DMS 273 (cell line): ENCODE measurements around the gene IPO4.
A peak's percentile ranks its signal among the peaks of the same experiment; 100 is the strongest.

Experiments
- DNase-seq: peaks from one replicate; lab custom pipeline; 2025; ENCODE audit not compliant: unreplicated experiment; lab: John Stamatoyannopoulos, UW

Gene IPO4

DNA sequence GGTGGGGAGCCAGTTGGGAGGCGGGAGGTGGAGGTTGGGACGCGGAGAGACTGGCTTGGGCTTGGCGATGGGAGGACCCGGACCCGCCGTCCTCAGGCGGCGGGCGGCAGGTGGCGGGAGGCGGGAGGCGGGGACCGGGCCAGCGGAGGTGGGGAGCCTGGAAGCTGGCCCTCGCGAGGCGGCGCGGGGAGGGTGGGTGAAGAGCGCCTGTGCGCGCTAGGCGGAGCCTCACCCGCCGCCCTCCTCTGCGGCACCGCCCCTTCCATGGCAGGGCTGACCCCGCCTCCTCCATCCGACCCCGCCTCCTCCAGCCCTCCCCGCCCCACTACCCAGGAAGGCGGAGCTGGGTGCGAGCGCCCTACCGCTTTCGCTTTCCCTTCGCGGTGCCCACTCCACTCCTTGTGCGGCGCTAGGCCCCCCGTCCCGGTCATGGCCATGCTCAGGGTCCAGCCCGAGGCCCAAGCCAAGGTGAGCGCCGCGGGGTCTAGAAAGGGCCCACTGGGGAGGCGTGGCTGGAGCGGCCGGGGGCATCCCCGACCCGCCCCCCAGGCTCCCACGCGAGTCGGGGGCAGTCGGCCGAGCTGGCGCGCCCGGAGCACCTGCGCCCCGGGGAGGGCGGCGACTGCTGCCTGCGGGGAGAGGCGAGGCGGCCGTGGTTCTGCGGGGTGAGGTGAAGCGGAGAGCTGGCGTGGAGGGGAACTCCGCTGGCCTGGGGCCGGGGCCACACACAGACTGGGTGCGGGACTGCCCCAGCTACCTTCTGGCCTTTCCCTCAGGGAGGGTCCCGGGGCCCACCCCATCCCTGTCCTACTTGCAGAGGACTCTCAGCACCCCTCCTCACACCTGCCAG, 52.6 kb downstream of the IPO4 start, which contains the start of gene PSME1:
Gene PSME1 (plus strand): TSS at position 361 of the 850 bp plus-strand sequence. CDS start 69 bp downstream, at position 430.
- DNase-seq, result peak; percentile 97

DNA sequence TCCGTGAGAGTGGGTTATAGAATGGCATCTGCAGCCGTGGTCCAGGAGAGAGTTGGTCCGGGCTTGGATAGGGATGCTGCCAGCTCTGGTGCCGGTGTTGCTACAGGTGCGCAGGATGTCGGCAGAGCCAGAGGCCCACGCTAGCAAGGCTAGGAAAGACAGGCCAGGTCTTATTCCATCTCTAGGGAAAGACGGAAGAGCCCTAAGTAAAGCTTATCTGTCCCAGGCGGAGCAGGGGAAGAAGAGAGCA, 53.1 kb downstream of the IPO4 start:
- DNase-seq, result no peak

DNA sequence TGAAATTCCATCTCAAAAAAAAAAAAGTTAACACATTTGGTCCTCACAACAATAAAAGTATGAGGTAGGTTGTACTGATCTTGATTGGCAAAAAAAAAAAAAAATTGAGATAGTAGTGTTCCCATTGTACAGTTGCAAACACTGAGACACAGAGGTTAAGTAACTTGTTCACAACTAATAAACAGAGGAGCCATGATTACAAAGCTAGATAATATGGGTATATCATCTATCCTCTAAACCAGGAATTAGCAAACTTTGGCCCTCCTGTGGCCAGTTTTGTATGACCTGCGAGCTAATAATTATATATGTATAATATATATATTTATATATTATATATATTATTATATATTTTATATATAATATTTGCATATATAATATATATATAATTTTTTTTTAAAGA, 54.9 kb downstream of the IPO4 start:
- no peak for DNase-seq

DNA sequence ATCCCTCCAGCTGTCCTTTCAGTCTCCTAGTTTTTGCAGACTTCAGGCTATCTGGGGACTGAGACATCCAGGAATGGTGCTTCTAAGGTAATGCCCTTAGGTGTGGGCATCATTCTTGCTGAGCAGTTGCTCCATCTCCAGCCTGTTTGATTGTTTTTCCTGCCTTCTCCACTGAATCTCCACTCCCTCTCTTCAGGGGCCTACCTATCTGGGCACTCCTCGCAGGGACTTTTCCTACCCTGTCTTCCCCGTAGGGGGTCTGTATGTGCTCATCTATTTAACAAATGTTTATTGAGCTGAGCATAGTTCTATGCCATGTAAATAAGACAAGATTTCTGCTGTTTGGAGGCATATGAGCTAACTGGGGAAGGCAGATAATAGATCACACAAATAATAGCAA, 55.6 kb downstream of the IPO4 start:
- DNase-seq, result no peak

DNA sequence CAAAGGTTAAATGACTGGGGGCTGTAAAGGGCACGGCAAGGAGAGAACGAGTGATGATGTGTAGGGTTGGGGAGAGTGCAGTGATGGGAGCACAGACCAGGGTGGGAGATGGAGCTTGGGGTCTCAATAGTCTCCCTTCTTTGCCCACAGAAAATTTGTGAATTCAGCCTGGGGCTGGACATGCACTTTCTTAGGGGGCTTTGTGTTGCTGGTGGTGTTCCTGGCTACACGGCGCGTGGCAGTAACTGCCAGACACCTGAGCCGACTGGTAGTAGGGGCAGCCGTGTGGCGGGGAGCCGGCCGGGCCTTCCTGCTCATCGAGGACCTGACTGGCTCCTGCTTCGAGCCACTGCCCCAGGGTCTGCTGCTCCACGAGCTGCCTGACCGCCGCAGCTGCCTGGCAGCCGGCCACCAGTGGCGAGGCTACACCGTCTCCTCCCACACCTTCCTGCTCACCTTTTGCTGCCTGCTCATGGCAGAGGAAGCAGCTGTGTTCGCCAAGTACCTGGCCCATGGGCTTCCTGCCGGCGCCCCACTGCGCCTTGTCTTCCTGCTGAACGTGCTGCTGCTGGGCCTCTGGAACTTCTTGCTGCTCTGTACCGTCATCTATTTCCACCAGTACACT, 56.4 kb downstream of the IPO4 start:
- DNase-seq, result no peak

DNA sequence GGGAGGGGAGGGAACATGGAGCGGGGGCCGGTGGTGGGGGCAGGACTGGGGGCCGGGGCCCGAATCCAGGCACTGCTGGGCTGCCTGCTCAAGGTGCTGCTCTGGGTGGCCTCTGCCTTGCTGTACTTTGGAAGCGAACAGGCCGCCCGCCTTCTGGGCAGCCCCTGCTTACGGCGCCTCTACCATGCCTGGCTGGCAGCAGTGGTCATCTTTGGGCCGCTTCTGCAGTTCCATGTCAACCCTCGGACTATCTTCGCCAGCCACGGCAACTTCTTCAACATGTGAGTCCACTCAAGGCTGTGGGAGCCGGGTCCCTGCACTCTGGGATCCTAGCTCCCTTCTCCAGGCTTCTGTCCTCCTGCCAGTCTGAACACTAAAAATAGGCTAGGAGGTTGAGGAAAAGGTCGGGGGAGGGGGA, 57.1 kb downstream of the IPO4 start:
- DNase-seq, result no peak

DNA sequence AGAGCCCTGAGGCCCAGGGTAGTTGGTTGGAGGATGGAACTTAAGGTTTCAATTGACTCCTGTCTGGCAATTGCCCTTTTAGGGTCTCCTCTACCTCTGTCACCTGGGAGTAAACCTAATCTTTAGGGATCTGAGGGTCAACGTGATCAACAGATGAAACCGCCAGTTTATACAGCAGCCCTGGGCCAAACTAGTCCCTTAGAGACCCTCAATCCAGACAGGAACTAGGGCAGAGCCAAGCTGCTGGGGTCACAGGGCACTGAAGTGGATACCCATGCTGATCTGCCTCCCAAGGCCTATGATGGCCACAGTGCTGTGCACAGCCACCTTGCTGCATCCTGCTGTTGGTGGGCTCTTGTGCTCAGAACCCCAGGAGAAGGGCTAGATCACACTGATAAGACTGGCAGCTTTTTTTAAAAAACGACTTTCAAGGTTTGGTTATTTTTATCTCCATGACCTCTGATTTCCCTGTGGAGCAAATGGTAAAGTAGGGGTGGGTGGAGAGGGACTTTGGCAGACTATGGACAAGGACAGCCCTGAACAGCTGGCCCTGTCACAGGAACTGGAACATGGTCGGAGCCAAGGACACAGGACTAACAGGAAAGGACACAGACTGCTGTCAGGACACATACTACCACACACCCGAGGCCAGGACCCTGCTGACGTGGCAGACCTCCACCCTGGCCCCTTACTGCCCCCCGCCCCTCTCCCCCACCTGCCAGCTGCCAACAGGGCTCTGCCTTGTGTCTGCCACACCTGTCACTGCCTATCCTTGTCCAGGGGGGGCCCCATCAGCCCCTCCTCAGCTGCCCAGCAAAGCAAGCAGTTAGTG, 57.7 kb downstream of the IPO4 start:
- DNase-seq, result peak; percentile 45

DNA sequence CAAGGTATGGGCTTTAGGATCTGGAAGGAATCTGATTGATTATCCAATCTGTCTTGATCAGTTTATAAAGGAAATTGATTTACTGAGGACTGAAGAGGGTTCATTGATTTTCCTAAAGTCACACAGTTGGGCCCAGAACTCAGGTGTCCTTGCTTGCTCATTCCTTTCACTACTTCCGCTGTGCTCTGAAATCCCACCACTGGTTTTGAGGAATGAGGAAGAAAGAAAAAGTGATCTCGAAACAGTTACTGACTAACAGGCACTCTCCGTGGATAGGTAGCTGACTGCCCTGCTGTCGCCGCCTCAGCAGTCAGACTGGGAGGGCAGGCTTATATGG, 58.3 kb downstream of the IPO4 start, which contains the start of gene FITM1:
Gene FITM1 (plus strand): TSS at position 280 of the 337 bp plus-strand sequence. CDS start 905 bp downstream, outside the sequence.
- no peak for DNase-seq
